Spleen (tissue), 11 donors: ENCODE results near the gene FRAS1. TPM values are rescaled to one million over a fixed set of nuclear protein-coding genes. Genes with fewer than 3 reads are reported as not detected.

Experiments used
- DNase-seq: peaks from one replicate; pipeline ENCODE4 v3.0.0-alpha.2; 2020
- H3K27ac ChIP-seq, 8 donors: fragments of 200-600 bp; sonication (generic) in 7 of 8; 1 replicate in 4 of 8; 2 replicates in 4 of 8; pipeline versions ENCODE4 v1.5.0 to v1.8.0; 2016 to 2021; ENCODE audit warnings: inconsistent platforms in 4 of 8, mild to moderate bottlenecking in 4 of 8, moderate library complexity in 1 of 8
- H3K27me3 ChIP-seq, 7 donors: fragments of 200-600 bp; sonication (generic) in 6 of 7; replicated peaks in 1 of 7; 1 replicate in 4 of 7; 2 replicates in 3 of 7; pipeline versions ENCODE4 v1.5.0 to v1.8.0; 2016 to 2021; ENCODE audit warnings: inconsistent platforms in 3 of 7, mild to moderate bottlenecking in 1 of 7
- H3K36me3 ChIP-seq, 6 donors: fragments of 200-600 bp; sonication (generic) in 5 of 6; 1 replicate in 4 of 6; 2 replicates in 2 of 6; pipeline versions ENCODE4 v1.5.0 to v1.8.0; 2016 to 2021; ENCODE audit warnings: inconsistent platforms in 2 of 6
- H3K4me1 ChIP-seq, 6 donors: fragments of 200-600 bp; sonication (generic) in 5 of 6; 1 replicate in 3 of 6; 2 replicates in 3 of 6; pipeline versions ENCODE4 v1.5.0 to v1.8.0; 2016 to 2021; ENCODE audit warnings: inconsistent platforms in 3 of 6
- H3K4me3 ChIP-seq, 8 donors: fragments of 200-600 bp; sonication (generic) in 7 of 8; 1 replicate in 4 of 8; 2 replicates in 4 of 8; pipeline versions ENCODE4 v1.5.0 to v1.8.0; 2016 to 2021; ENCODE audit warnings: inconsistent platforms in 4 of 8, mild to moderate bottlenecking in 4 of 8, moderate library complexity in 2 of 8
- H3K9me3 ChIP-seq, 8 donors: fragments of 200-600 bp; sonication (generic) in 7 of 8; 1 replicate in 4 of 8; 2 replicates in 4 of 8; pipeline versions ENCODE4 v1.5.0 to v1.8.0; 2016 to 2021; ENCODE audit warnings: inconsistent platforms in 4 of 8
- CTCF ChIP-seq, 11 experiments: fragments of 200-600 bp in 7 of 11; fragments of 450-650 bp in 4 of 11; sonication (generic) in 4 of 11; IDR thresholded peaks in 8 of 11; conservative IDR thresholded peaks in 3 of 11; 1 replicate in 7 of 11; 2 replicates in 4 of 11; pipeline versions ENCODE4 v1.4.0 to v1.8.0; 2016 to 2021; ENCODE audit warnings: antibody characterized with exemption in 11 of 11, inconsistent platforms in 4 of 11, mild to moderate bottlenecking in 1 of 11
- POLR2A ChIP-seq, 3 donors: fragments of 450-650 bp; IDR thresholded peaks; one replicate each; pipeline ENCODE4 v1.5.1; 2017; ENCODE audit warnings: antibody characterized with exemption in 3 of 3, mild to moderate bottlenecking in 1 of 3
- POLR2AphosphoS5 ChIP-seq, 3 donors: sonication (generic); formaldehyde crosslinking; IDR thresholded peaks; one replicate each; pipeline ENCODE4 v1.5.1; 2017; ENCODE audit warnings: antibody characterized with exemption in 3 of 3
- WGBS, 5 donors: extraction: QIAGEN DNeasy Blood & Tissue Kit in 3 of 5; methylation state at CpG; one replicate each; pipeline versions ENCODE4 v1.1.5 to v1.1.7; 2013 to 2018; 5-methylcytosine and 5-hydroxymethylcytosine counted together
- intact Hi-C: fragments of 100-400 bp; cut with DNase I; formaldehyde crosslinking; loops from one replicate; pipeline ENCODE4 v1.15.0; 2023; ENCODE audit warnings: low total_unique reads
- polyA plus RNA-seq, 3 donors: library from polyadenylated mRNA; stranded (reverse); fragments of 200-250 nt; gene quantifications; one replicate each; pipeline ENCODE4 v1.2.1, GENCODE V29; 2013
- total RNA-seq, 7 donors: library from RNA; depleted of rRNA in 3 of 7; stranded (reverse); fragments of >200 nt in 3 of 7; fragmentation: NEBNext Ultra II Directional in 4 of 7; extraction: Animal tissue kit (Norgen Biotek cat#: 25700) in 4 of 7; gene quantifications; one replicate each; pipeline versions ENCODE4 v1.1.0 to v1.2.1, GENCODE V29; 2016 to 2021
- donor health status: healthy with polysubstance abuse.
- donor health status: DM: no; HTN: no; CAD: no; lungs with moderate emphysema.
- donor health status: DM: no; HTN: no; CAD: no.
- donor health status: Bipolar disorder and iron deficiency.
- donor health status: healthy.
- donor health status: DM: no; HTN: no; CAD: no.
- donor health status: DM: yes; HTN: yes; CAD: no.

FRAS1 gene
- total and polyA plus RNA-seq, 10 donors: 0.10 to 3.0 (median 1.3) TPM

DNA sequence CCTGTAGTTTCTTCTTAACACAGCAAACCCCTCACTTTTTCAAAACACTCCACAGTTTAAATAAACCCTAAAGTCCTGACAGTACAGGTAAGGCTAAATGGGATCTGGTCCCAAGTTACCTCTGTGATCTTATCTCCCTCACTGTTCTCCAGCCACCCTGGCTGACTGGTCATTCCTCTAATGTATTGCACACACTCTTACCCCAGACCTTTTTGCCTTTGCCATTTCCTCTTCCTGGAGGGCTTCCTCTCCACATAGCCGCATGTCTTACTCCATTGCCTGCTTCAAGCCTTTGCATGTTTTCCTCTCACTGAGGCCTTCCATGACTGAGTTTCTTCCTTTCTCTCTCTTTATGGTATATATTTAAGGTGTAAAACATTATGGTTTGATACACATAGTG is 474.9 kb downstream of the FRAS1 start:
- Histone ChIP-seq H3K4me1 (no peaks in the 10 kb centered on the region), H3K27me3 (no peaks in the 10 kb centered on the region), H3K9me3 (no peaks in the 10 kb centered on the region), H3K4me3 (no peak overlapping the region), H3K36me3 (no peaks in the 10 kb centered on the region), H3K27ac (peak overlapping the region in 4 of 8 donors; percentile 9 to 35 (median 12))
- intact Hi-C loops: no loop called here
- WGBS, 5 donors: 33 to 57% (median 47%) methylated on average over 1 of the region's 1 CpG
- DNase-seq: no peak
- no peak for TF ChIP-seq POLR2AphosphoS5 (IDR thresholded peaks at IDR 0.05)
- no peak for TF ChIP-seq CTCF (IDR thresholded peaks at IDR 0.05 in 8 of 11, conservative IDR thresholded peaks at IDR 0.05 in 3 of 11)

GRCh38 chr4:78533854-78534253 is 476.7 kb downstream of the FRAS1 start:
- no peaks in the 10 kb centered on the region for H3K27me3 ChIP-seq
- H3K9me3 ChIP-seq: no peaks in the 10 kb centered on the region
- no peak for DNase-seq
- peak overlapping the region in 1 of 8 donors; percentile 30 for H3K27ac ChIP-seq
- H3K36me3 ChIP-seq: no peaks in the 10 kb centered on the region
- no peak for TF ChIP-seq POLR2AphosphoS5 (IDR thresholded peaks at IDR 0.05)
- TF ChIP-seq POLR2A (IDR thresholded peaks at IDR 0.05): no peak
- no peak for TF ChIP-seq CTCF (IDR thresholded peaks at IDR 0.05 in 8 of 11, conservative IDR thresholded peaks at IDR 0.05 in 3 of 11)
- whole genome bisulfite sequencing, 5 donors: 70 to 80% (median 75%) methylated on average over 5 of the region's 5 CpGs
- H3K4me1 ChIP-seq: no peaks in the 10 kb centered on the region
- intact Hi-C loops: no loop called here
- H3K4me3 ChIP-seq: no peak overlapping the region

GRCh38 chr4:78534286-78534955 is 477.3 kb downstream of the FRAS1 start:
- H3K36me3 ChIP-seq: no peaks in the 10 kb centered on the region
- H3K4me1 ChIP-seq: no peaks in the 10 kb centered on the region
- no peaks in the 10 kb centered on the region for H3K9me3 ChIP-seq
- H3K27me3 ChIP-seq: no peaks in the 10 kb centered on the region
- intact Hi-C loops: no loop called here
- DNase-seq: no peak
- no peak overlapping the region for H3K4me3 ChIP-seq
- 83 to 97% (median 92%) methylated on average over 4 of the region's 4 CpGs for WGBS, 5 donors
- no peak overlapping the region for H3K27ac ChIP-seq
- TF ChIP-seq CTCF (IDR thresholded peaks at IDR 0.05 in 8 of 11, conservative IDR thresholded peaks at IDR 0.05 in 3 of 11) (no peak), POLR2A (IDR thresholded peaks at IDR 0.05) (no peak), POLR2AphosphoS5 (IDR thresholded peaks at IDR 0.05) (no peak)

DNA sequence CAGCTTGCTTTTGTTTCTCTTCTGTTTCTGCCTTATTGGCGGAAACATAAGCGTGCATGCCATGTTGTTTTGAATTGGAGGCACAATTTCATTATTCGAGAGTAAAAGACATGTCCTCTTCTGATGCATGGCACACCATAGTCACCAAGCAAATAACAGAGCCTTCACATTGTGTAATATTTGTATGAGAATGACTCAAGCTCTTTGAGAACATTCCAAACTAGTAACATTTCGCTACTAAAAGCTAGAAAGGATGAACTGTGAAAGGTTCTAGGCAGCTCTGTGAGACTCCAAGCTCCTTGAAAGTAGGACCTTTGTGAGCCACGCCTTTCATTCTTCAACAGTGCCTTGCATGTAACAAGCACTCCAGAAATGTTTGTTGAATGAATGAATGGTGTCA is 485.2 kb downstream of the FRAS1 start:
- no peaks in the 10 kb centered on the region for H3K27me3 ChIP-seq
- no peak overlapping the region for H3K4me3 ChIP-seq
- intact Hi-C loops: no loop called here
- TF ChIP-seq CTCF (IDR thresholded peaks at IDR 0.05 in 8 of 11, conservative IDR thresholded peaks at IDR 0.05 in 3 of 11) (no peak), POLR2AphosphoS5 (IDR thresholded peaks at IDR 0.05) (no peak), POLR2A (IDR thresholded peaks at IDR 0.05) (no peak)
- no peaks in the 10 kb centered on the region for H3K36me3 ChIP-seq
- DNase-seq: no peak
- WGBS, 5 donors: 73 to 94% (median 91%) methylated on average over 5 of the region's 5 CpGs
- H3K9me3 ChIP-seq: no peaks in the 10 kb centered on the region
- no peak overlapping the region for H3K27ac ChIP-seq
- no peaks in the 10 kb centered on the region for H3K4me1 ChIP-seq
